Amniotic epithelial cell (primary cell): ENCODE data around the gene RPS4Y1.
"Not testable (repeated sequence)": the region's sequence is repeated elsewhere in the genome, so short reads cannot be mapped to it uniquely, and the experiment has no call there.

Source experiments
- DNase-seq: peaks from one replicate; pipeline ENCODE4 v3.0.0-alpha.2; 2010; ENCODE audit warnings: low read depth

The RPS4Y1 gene

GRCh38 chrY:2841471-2841893 lies at the start of gene RPS4Y1:
Gene RPS4Y1, plus strand, starts transcription at chrY:2841602. Its CDS starts 23 bp downstream, at chrY:2841625.
- peak; percentile 83 for DNase-seq

DNA sequence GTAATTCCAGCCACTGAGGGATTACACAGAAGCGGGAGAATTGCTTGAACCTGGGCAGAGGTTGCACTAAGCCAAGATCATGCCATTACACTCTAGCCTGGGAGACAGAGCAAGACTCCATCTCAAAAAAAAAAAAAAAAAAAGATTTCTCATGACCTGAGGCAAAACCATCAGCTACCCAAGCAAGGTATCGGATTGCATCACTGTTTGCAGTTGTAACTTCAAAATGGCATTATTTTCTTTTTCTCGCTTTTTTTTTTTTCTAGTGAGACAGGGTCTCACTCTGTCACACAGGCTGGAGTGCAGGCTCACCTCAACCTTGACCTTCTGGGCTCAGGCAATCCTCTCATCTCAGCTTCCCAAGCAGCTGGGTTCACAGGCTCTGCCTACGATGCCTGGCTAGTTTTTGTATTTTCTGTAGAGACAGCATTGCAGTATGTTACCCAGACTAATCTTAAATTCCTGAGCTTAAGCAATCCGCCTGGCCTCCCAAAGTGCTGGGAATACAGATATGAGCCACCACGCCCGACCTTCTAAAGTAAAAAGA lies 44.4 kb upstream of the RPS4Y1 start:
- DNase-seq = peak; percentile 50

- no peak for DNase-seq
These were observed 43.4 kb upstream of the RPS4Y1 start for GRCh38 chrY:2797991-2798390.

DNA sequence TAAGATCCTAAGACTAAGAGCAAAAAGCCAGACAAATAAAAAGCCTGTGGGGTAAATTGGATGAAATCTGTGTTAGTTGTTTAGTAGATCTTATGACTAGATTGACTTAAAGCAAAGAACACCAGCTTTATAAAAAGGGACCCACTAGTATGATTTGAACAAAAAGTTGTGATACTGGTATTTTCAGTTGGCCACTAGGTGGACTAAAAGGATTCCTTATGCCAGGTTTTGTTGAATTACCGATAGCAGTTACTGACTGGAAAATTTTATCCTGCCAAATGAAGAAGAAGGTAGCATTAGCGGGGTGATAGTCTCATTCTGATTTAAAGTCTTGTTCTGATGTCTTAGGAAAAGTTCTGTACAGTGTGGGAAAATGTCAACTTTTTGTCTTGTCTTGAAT lies 41.2 kb upstream of the RPS4Y1 start:
- DNase-seq = peak; percentile 30

GRCh38 chrY:2817146-2817896 lies 24.1 kb upstream of the RPS4Y1 start:
- peak; percentile 55 for DNase-seq

DNA sequence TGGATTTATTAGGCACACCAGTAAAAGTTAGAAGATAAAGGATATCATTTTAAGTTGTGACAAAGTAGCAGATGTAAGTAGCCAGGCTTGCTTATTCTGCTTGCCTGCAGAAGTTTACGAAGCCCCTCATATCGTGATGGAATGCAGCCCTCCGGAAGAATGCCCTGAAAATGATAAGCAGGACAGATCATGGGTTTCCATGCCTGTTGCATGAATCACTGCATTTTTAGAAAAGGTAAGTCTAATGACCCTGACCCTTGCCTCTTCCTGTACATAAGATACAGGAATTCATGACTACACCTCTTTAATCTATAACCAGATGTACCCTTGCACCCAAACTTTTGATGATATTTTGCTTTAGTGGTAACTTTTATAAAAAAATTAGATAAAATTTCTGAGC lies 16.9 kb upstream of the RPS4Y1 start:
- no peak for DNase-seq

GRCh38 chrY:2828497-2828896 lies 12.9 kb upstream of the RPS4Y1 start:
- DNase-seq = no peak

DNA sequence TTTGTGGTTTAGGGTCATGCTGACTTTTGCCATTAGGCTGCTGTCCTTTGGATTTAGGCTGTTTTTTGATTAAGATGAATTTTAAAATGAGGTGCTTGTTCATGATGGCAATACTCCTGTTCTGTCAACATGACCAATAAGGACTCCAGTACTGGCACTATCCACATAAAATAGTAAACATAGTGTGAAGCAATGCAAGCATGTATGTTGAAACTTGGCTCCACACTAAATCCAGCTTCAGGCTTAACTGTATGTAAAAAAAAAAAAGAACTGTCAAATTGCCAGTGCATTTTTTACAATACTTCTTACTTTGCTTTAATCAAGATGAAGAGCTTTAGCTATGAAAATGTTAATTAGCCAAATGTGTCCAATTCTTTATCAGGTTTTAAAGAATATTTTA lies 6.2 kb upstream of the RPS4Y1 start:
- DNase-seq = peak; percentile 76

DNA sequence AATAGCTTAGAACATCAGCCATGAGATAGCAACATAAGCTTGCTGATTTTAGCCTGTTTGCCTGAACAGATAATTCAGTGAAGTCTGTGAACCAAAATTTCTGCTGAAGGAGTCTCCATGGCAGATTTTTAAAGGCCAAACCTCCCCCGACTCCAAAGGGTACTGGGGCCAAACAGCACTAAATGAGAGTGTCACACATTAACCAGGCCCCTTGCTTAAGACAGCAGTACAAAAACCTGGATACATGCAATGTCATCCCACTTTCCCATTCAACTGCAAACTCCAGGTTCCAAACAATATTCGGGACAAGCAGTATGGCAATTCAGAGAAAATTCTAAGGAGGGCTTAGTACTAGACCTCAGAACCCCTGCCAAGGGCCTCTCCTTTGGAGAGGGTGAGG lies 4.3 kb upstream of the RPS4Y1 start:
- no peak for DNase-seq

- DNase-seq = no peak
These were observed 3.5 kb upstream of the RPS4Y1 start for GRCh38 chrY:2837932-2838331.

DNA sequence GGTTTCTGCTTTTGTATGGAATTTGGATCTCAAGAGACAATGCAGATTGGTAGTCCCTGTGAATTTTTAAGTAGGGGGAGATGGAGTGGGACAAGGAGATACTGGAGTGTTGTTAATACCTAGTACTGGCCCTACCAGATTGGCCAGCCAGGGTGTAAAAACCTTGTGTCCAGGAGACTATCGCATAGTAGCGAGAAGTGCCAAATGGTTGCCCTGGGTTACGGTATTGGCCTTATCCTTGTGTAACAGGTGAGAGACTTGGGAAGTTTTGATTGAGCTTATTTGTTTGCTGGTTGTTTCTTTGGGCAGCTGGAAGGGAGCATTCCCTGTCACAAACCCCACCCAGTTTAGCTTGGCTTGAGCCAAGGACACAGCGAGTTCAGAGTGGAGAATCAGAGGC lies 5.4 kb downstream of the RPS4Y1 start:
- no peak for DNase-seq

- DNase-seq = no peak
These were observed 7.0 kb downstream of the RPS4Y1 start for GRCh38 chrY:2848384-2848783.

DNA sequence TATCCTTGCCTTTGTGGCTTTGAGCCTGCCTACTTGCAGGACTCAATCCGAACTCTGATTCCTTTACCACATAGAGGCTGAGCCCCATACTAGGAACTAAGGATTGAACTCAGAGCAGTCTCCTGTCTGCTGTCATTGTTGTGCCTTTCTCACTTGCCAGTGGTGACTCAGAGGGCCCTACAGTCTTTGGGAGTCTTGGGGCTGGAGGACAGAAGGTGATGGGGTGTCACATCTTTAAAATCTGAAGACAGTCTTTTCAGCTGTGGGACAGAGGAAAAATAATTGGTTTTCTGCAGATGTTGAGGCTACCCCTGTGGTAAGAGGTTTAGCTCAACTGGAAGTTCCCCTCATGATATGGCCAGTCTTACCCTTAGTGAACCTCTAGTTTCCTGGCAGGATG lies 8.0 kb downstream of the RPS4Y1 start:
- DNase-seq = no peak

DNA sequence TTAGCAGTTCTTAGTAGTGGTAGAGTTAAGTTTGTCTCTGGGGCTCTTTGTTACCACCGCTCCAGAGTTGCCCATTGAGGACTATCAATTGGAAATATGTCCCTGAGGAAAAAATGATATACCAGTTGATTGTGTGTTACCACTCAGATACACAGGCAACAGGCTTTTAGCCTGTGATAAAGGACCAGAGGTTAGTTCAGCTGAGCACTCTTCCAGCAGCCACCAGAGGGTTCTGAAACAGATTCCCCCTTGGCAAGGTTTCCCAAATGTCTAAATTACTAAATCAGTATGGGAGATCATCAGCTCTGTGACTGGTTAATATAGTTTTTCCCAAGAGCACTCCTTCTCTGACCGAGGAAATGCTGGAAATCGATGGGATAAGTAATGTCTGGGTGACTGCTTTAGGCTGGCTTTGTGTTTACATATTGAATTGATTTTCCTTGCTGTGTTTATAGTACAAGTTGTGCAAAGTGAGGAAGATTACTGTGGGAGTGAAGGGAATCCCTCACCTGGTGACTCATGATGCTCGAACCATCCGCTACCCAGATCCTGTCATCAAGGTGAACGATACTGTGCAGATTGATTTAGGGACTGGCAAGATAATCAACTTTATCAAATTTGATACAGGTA lies 12.9 kb downstream of the RPS4Y1 start:
- DNase-seq = peak; percentile 20

GRCh38 chrY:2857068-2857467 lies 15.7 kb downstream of the RPS4Y1 start:
- no peak for DNase-seq

- peak; percentile 77 for DNase-seq
These were observed 16.3 kb downstream of the RPS4Y1 start for GRCh38 chrY:2857686-2858085.

DNA sequence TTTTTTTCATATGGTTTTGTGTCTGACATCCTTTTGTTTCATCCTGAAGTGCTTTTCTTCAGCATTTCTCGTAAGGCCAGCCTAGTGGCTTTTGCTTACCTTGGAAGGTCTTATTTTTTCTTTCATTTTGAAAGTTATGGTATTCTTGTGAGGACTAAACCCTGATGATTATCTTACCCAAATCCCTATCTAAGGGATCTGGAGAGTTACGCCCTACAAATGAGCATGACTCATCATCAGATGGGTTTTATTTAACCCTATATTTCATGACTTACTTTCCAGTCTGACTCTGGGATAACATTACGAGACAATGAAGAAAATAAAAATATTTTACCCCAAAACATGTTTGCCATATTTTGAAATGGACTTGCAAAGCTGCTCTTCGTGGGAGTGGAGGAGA lies 18.4 kb downstream of the RPS4Y1 start:
- DNase-seq = peak; percentile 31

GRCh38 chrY:2860511-2860910 lies 19.1 kb downstream of the RPS4Y1 start:
- peak; percentile 78 for DNase-seq

- no peak for DNase-seq
These were observed 25.2 kb downstream of the RPS4Y1 start for GRCh38 chrY:2866581-2866980.

GRCh38 chrY:2867469-2867868 lies 26.1 kb downstream of the RPS4Y1 start:
- DNase-seq = no peak

DNA sequence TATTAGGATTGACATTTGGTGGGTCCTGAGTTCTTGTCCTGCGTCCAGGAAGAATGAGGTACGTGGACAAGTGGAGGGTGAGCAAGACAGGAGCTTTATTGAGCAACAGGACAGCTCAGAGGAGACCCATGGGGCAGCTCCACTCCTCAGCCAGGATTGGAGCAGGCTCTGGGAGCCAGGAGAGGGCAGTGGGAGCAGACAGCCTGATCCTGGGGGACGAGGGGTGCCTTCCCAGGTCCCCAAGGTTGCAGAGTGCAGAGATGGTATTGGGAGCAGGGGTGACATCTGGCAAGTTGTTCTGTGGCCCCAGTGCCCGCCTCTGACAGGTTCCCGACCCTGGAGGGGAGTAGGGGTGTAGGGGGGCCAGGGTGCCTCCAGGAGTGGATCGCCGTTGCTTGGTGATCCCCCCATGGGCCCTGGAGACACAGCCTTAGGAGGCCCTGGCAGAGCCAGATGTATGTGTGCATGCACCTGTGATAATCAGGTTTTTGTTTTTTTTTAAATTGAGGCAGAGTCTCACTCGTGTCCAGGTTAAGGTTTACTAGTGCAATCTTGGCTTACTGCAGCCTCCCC lies 26.7 kb downstream of the RPS4Y1 start:
- no peak for DNase-seq

DNA sequence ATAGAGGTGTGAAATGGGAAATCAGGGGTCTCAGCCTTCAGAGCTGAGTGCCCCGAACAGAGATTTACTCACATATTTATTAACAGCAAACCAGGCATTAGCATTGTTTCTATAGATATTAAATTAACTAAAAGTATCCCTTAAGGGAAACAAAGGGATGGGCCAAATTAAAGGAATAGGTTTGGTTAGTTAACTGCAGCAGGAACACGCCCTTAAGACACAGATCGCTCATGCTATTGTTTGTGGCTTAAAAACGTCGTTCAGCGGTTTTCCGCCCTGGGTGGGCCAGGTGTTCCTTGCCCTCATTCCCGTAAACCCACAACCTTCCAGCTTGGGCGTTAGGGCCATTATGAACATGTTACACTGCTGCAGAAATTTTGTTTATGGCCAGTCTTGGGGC lies 30.8 kb downstream of the RPS4Y1 start:
- DNase-seq = not testable (repeated sequence)

DNA sequence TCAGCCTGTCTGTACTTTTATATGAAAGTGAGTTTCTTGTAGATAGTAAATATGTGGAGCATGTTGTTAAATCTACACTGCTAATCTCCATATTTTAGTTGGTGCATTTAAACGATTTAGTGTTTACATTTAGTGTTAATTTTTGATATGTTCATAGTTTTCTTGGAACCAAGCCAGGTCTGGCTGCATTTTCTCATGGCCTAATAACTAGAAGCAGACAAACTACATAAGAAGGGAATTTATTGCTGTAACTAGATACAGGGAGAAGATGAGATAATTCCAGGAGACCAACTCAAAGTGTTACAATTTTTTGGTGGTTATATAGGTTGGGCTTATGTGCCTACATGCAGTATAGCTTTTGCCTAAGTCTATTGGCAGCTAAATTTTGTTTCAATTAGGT lies 32.8 kb downstream of the RPS4Y1 start:
- no peak for DNase-seq
